ENCODE data around the gene SUN2. TPM values are rescaled to one million over a fixed set of nuclear protein-coding genes. Genes with fewer than 3 reads are reported as not detected.

SUN2 gene
- total and polyA plus RNA-seq, 9 of the 15 experiments (the other 6 are each of a cell fraction or from before 2014, with no cell fraction given), result 0.11 to 42.6 (median 16.7) TPM

GRCh38 chr22:38710351-38710750 is 45.4 kb downstream of the SUN2 start (continued):
- TF ChIP-seq ASH1L (IDR thresholded peaks at IDR 0.05; ENCODE audit: borderline replicate concordance, low read depth, partially characterized antibody), result no peak
- TF ChIP-seq ZNF282 (CRISPR knock-in tag; IDR thresholded peaks at IDR 0.05), result no peak
- no peak for TF ChIP-seq CHD4 (IDR thresholded peaks at IDR 0.05; ENCODE audit: insufficient read depth, insufficient replicate concordance, low read depth, low read length, poor library complexity, severe bottlenecking)
- TF ChIP-seq THRAP3 (IDR thresholded peaks at IDR 0.05; ENCODE audit: borderline replicate concordance), result no peak
- TF ChIP-seq MAFG (tag; conservative IDR thresholded peaks at IDR 0.05), result no peak
- TF ChIP-seq SMAD4 (CRISPR knock-in tag; conservative IDR thresholded peaks at IDR 0.05), result no peak
- no peak for TF ChIP-seq E4F1 (CRISPR knock-in tag; IDR thresholded peaks at IDR 0.05; ENCODE audit: borderline replicate concordance)
- peak; percentile 47; the same call in 1 of the 2 replicates for TF ChIP-seq NCOR1 (IDR thresholded peaks at IDR 0.05)
- TF ChIP-seq RERE (CRISPR knock-in tag; IDR thresholded peaks at IDR 0.05; ENCODE audit: borderline replicate concordance), result no peak
